HCT116 (cell line): ENCODE measurements around the gene LOXHD1. TPM values are rescaled to one million over a fixed set of nuclear protein-coding genes. Genes with fewer than 3 reads are reported as not detected.

Source experiments
- ATAC-seq: fragments of 200-7000 bp; cut with Tn5 transposase; 2 replicates; pipeline ENCODE4 v1.9.1; 2020; ENCODE audit warnings: mild to moderate bottlenecking, moderate library complexity
- BruUV-seq: library from RNA; stranded (reverse); fragments of 400-500 nt; replicated peaks from 2 replicates; lab custom pipeline; 2021; lab: Mats Ljungman, UMichigan
- CTCF ChIA-PET: fragments of 300-600 bp; sonication (Branson Sonifier 250); formaldehyde crosslinking; loops from one replicate; lab custom pipeline; 2021; ENCODE audit warnings: antibody characterized with exemption; lab: Charles Lee
- POLR2A ChIA-PET: fragments of 300-600, 350-600 bp; sonication (Branson Sonifier 250); formaldehyde crosslinking; loops from one replicate; lab custom pipeline; 2021; ENCODE audit warnings: antibody characterized with exemption; lab: Charles Lee
- RAD21 ChIA-PET, 2 experiments: fragments of 300-600 bp; sonication (Branson Sonifier 250); formaldehyde crosslinking; loops; one replicate each; lab custom pipeline; 2023; ENCODE audit warnings: low total read pairs in 2 of 2; ENCODE audit not compliant: uncharacterized antibody in 2 of 2, unreplicated experiment in 2 of 2, low non-redundant PET in 1 of 2; lab: Charles Lee
- DNase-seq: peaks from one replicate; pipeline ENCODE4 v3.0.0-alpha.2; 2010; ENCODE audit warnings: low read depth, low spot score
- H2AFZ ChIP-seq: fragments of 200-600 bp; shearing (Covaris generic), sonication (generic); 2 replicates; pipeline ENCODE4 v1.6.1; 2017; ENCODE audit warnings: low read depth, mixed run types, mixed read lengths, antibody characterized with exemption, low read length; ENCODE audit not compliant: poor library complexity, severe bottlenecking
- H3K27ac ChIP-seq: 2 replicates; pipeline ENCODE4 v1.5.1; 2012; ENCODE audit warnings: low read depth, low read length
- H3K27me3 ChIP-seq: fragments of 200-600 bp; sonication (generic); 2 replicates; pipeline ENCODE4 v1.6.1; 2016; ENCODE audit warnings: mixed run types, low read length, mixed read lengths; ENCODE audit not compliant: insufficient read depth
- H3K36me3 ChIP-seq, 2 experiments: fragments of 200-500 bp in 1 of 2; fragments of 200-600 bp in 1 of 2; sonication (Bioruptor generic) in 1 of 2; sonication (generic) in 1 of 2; 2 replicates each; pipeline versions ENCODE4 v1.5.1 to v1.6.1; 2014 to 2016; ENCODE audit warnings: low read length in 2 of 2, inconsistent platforms in 1 of 2, mixed read lengths in 1 of 2, mixed run types in 1 of 2; ENCODE audit not compliant: insufficient read depth in 2 of 2, control insufficient read depth in 1 of 2
- H3K4me1 ChIP-seq, 2 experiments: fragments of 200-600 bp in 1 of 2; sonication (generic) in 1 of 2; 2 replicates each; pipeline versions ENCODE4 v1.5.1 to v1.6.1; 2012 to 2017; ENCODE audit warnings: low read length in 2 of 2, inconsistent platforms in 1 of 2, mild to moderate bottlenecking in 1 of 2, mixed read lengths in 1 of 2, mixed run types in 1 of 2, moderate library complexity in 1 of 2; ENCODE audit not compliant: insufficient read depth in 2 of 2, control insufficient read depth in 1 of 2
- H3K4me2 ChIP-seq: fragments of 200-600 bp; sonication (generic); 2 replicates; pipeline ENCODE4 v1.6.1; 2017; ENCODE audit warnings: mixed run types, low read length, mixed read lengths
- H3K4me3 ChIP-seq, 2 experiments: fragments of 200-600 bp in 1 of 2; sonication (generic) in 1 of 2; replicated peaks in 1 of 2; 2 replicates each; pipeline ENCODE4 v1.5.1; 2011 to 2016; ENCODE audit warnings: low read length in 2 of 2, control low read depth in 1 of 2, low read depth in 1 of 2, mild to moderate bottlenecking in 1 of 2, mixed read lengths in 1 of 2, mixed run types in 1 of 2
- H3K79me2 ChIP-seq: fragments of 200-600 bp; sonication (generic); 2 replicates; pipeline ENCODE4 v1.6.1; 2017; ENCODE audit warnings: mild to moderate bottlenecking, mixed run types, low read length, moderate library complexity, mixed read lengths; ENCODE audit not compliant: insufficient read depth
- H3K9ac ChIP-seq: fragments of 200-600 bp; sonication (generic); 2 replicates; pipeline ENCODE4 v1.6.1; 2016; ENCODE audit warnings: low read length, mixed read lengths
- H3K9me2 ChIP-seq: fragments of 200-600 bp; sonication (generic), shearing (Covaris generic); 2 replicates; pipeline ENCODE4 v1.6.1; 2017; ENCODE audit warnings: mixed run types, mild to moderate bottlenecking, moderate library complexity; ENCODE audit not compliant: insufficient read depth
- H3K9me3 ChIP-seq, 2 experiments: fragments of 200-500 bp in 1 of 2; fragments of 200-600 bp in 1 of 2; sonication (Bioruptor generic) in 1 of 2; sonication (generic) in 1 of 2; 2 replicates each; pipeline ENCODE4 v1.6.1; 2014 to 2017; ENCODE audit warnings: low read length in 2 of 2, mixed read lengths in 2 of 2, inconsistent platforms in 1 of 2, low read depth in 1 of 2, mild to moderate bottlenecking in 1 of 2, mixed run types in 1 of 2, moderate library complexity in 1 of 2; ENCODE audit not compliant: control insufficient read depth in 1 of 2, insufficient read depth in 1 of 2
- H4K20me1 ChIP-seq: fragments of 200-600 bp; sonication (generic), shearing (Covaris generic); 2 replicates; pipeline ENCODE4 v1.6.1; 2017; ENCODE audit warnings: mixed run types, mild to moderate bottlenecking, moderate library complexity; ENCODE audit not compliant: insufficient read depth
- CBX3 ChIP-seq: IDR thresholded peaks from 2 replicates; pipeline ENCODE4 v1.6.1; 2012; ENCODE audit warnings: low read depth
- CEBPB ChIP-seq: IDR thresholded peaks from 2 replicates; pipeline ENCODE4 v1.6.1; 2012; ENCODE audit warnings: low read depth
- ELF1 ChIP-seq: IDR thresholded peaks from 2 replicates; pipeline ENCODE4 v1.6.1; 2012; ENCODE audit warnings: low read depth, borderline replicate concordance
- JUND ChIP-seq: IDR thresholded peaks from 2 replicates; pipeline ENCODE4 v1.6.1; 2012
- POLR2A ChIP-seq: IDR thresholded peaks from 2 replicates; pipeline ENCODE4 v1.7.0; 2011; ENCODE audit warnings: borderline replicate concordance; ENCODE audit not compliant: insufficient read depth, insufficient read length; ENCODE audit errors: extremely low read depth
- POLR2AphosphoS5 ChIP-seq: IDR thresholded peaks from 2 replicates; pipeline ENCODE4 v1.6.1; 2011; ENCODE audit warnings: mild to moderate bottlenecking, low read depth, low read length, moderate library complexity
- SIN3A ChIP-seq: IDR thresholded peaks from 2 replicates; pipeline ENCODE4 v1.6.1; 2012; ENCODE audit warnings: low read depth
- ZFX ChIP-seq: fragments of 450-650 bp; IDR thresholded peaks from 2 replicates; pipeline ENCODE4 v1.6.1; 2017
- ZNF274 ChIP-seq: fragments of 200-500 bp; sonication (Bioruptor generic); IDR thresholded peaks from 2 replicates; pipeline ENCODE4 v1.6.1; 2014; ENCODE audit warnings: mild to moderate bottlenecking, low read depth, low read length, inconsistent platforms
- intact Hi-C: fragments of 100-400 bp; cut with micrococcal nuclease; formaldehyde crosslinking; loops from 2 replicates; pipeline ENCODE4 v1.10.0; 2022
- total RNA-seq: library from RNA; stranded (reverse); gene quantifications from one replicate; pipeline ENCODE4 v1.2.1, GENCODE V29; 2021; ENCODE audit not compliant: unreplicated experiment
- TF ChIP-seq, protein P1 (sequence below): IDR thresholded peaks from 2 replicates; pipeline ENCODE4 v1.6.1; 2011; ENCODE audit warnings: mild to moderate bottlenecking, low read length, moderate library complexity; ENCODE audit not compliant: insufficient replicate concordance; ENCODE audit errors: extremely low read depth
- TF ChIP-seq, protein P2 (sequence below), 3 experiments: fragments of 200-600 bp in 1 of 3; sonication (generic) in 1 of 3; IDR thresholded peaks in 2 of 3; conservative IDR thresholded peaks in 1 of 3; 2 replicates each; pipeline ENCODE4 v1.5.1; 2012 to 2017; ENCODE audit warnings: low read depth in 2 of 3, low read length in 2 of 3, antibody characterized with exemption in 1 of 3, borderline replicate concordance in 1 of 3, control low read depth in 1 of 3, mild to moderate bottlenecking in 1 of 3, mixed read lengths in 1 of 3, mixed run types in 1 of 3, moderate library complexity in 1 of 3; ENCODE audit not compliant: insufficient read depth in 1 of 3
- TF ChIP-seq, protein P3 (sequence below): IDR thresholded peaks from 2 replicates; pipeline ENCODE4 v1.6.1; 2012

The LOXHD1 gene
- total RNA-seq, 1 experiment from 2014 or later, result not detected

DNA sequence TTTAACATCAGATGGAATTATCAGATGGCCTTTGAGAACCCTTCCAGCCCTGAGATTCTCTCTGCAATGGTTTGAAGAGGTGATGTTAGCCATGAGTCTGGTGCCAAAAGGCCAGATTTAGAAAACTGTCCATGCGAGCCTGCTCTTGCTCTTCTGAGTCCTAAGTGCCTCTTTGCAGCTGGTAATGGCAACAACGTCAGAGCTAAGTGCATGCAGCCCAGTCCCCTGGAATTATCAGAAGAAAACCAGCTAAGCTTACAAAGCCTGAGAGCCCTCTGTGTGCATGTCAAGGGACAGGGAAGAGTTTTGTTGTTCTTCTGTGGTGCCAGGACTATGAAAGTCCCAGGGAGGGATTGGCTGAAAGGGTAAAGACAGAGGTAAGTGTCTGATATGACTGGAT lies 89.8 kb downstream of the LOXHD1 start:
- H3K9me2 ChIP-seq, result no peaks in the 10 kb centered on the region
- peaks cover 54% of the 10 kb centered on the region for H3K27me3 ChIP-seq
- no peaks in the 10 kb centered on the region for H3K9me3 ChIP-seq
- TF ChIP-seq POLR2AphosphoS5 (no peak), ZNF274 (no peak), ELF1 (no peak), ZFX (no peak), SIN3A (no peak), CBX3 (no peak), CEBPB (no peak), JUND (no peak), POLR2A (no peak)
- TF ChIP-seq, protein P1, sequence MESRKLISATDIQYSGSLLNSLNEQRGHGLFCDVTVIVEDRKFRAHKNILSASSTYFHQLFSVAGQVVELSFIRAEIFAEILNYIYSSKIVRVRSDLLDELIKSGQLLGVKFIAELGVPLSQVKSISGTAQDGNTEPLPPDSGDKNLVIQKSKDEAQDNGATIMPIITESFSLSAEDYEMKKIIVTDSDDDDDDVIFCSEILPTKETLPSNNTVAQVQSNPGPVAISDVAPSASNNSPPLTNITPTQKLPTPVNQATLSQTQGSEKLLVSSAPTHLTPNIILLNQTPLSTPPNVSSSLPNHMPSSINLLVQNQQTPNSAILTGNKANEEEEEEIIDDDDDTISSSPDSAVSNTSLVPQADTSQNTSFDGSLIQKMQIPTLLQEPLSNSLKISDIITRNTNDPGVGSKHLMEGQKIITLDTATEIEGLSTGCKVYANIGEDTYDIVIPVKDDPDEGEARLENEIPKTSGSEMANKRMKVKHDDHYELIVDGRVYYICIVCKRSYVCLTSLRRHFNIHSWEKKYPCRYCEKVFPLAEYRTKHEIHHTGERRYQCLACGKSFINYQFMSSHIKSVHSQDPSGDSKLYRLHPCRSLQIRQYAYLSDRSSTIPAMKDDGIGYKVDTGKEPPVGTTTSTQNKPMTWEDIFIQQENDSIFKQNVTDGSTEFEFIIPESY, result no peak
- TF ChIP-seq, protein P2, sequence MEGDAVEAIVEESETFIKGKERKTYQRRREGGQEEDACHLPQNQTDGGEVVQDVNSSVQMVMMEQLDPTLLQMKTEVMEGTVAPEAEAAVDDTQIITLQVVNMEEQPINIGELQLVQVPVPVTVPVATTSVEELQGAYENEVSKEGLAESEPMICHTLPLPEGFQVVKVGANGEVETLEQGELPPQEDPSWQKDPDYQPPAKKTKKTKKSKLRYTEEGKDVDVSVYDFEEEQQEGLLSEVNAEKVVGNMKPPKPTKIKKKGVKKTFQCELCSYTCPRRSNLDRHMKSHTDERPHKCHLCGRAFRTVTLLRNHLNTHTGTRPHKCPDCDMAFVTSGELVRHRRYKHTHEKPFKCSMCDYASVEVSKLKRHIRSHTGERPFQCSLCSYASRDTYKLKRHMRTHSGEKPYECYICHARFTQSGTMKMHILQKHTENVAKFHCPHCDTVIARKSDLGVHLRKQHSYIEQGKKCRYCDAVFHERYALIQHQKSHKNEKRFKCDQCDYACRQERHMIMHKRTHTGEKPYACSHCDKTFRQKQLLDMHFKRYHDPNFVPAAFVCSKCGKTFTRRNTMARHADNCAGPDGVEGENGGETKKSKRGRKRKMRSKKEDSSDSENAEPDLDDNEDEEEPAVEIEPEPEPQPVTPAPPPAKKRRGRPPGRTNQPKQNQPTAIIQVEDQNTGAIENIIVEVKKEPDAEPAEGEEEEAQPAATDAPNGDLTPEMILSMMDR (IDR thresholded peaks at IDR 0.05 in 2 of 3, conservative IDR thresholded peaks at IDR 0.05 in 1 of 3; ENCODE audit: borderline replicate concordance in 1 of 3, insufficient read depth in 1 of 3, low read depth in 2 of 3, low read length in 2 of 3), result no peak
- TF ChIP-seq, protein P3, sequence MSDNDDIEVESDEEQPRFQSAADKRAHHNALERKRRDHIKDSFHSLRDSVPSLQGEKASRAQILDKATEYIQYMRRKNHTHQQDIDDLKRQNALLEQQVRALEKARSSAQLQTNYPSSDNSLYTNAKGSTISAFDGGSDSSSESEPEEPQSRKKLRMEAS, result no peak
- ATAC-seq (no peak), DNase-seq (no peak)
- H2AFZ ChIP-seq, result no peak overlapping the region
- H3K4me1 ChIP-seq, result no peaks in the 10 kb centered on the region
- no peaks in the 10 kb centered on the region for H4K20me1 ChIP-seq
- ChIA-PET CTCF (interaction anchor here (1.2 kb wide), 1 partner anchor 91 kb away, joined by 3 read pairs; no protein-coding TSS in a partner anchor), RAD21 (no interaction called here), POLR2A (no interaction called here)
- no TSS peak for BruUV-seq
- H3K36me3 ChIP-seq, result no peaks in the 10 kb centered on the region
- H3K4me3 ChIP-seq, result no peak overlapping the region
- H3K4me2 ChIP-seq, result no peak overlapping the region
- H3K9ac ChIP-seq, result no peak overlapping the region
- intact Hi-C loops, result no loop called here
- H3K79me2 ChIP-seq, result no peaks in the 10 kb centered on the region
- no peak overlapping the region for H3K27ac ChIP-seq
